ENCODE data around the gene LRRFIP1. TPM values are rescaled to one million over a fixed set of nuclear protein-coding genes. Genes with fewer than 3 reads are reported as not detected.

LRRFIP1 gene
- total and polyA plus RNA-seq, 10 of the 15 experiments (the other 5 are each of a cell fraction or from before 2014, with no cell fraction given) = 36.2 to 120 (median 74.3) TPM

DNA sequence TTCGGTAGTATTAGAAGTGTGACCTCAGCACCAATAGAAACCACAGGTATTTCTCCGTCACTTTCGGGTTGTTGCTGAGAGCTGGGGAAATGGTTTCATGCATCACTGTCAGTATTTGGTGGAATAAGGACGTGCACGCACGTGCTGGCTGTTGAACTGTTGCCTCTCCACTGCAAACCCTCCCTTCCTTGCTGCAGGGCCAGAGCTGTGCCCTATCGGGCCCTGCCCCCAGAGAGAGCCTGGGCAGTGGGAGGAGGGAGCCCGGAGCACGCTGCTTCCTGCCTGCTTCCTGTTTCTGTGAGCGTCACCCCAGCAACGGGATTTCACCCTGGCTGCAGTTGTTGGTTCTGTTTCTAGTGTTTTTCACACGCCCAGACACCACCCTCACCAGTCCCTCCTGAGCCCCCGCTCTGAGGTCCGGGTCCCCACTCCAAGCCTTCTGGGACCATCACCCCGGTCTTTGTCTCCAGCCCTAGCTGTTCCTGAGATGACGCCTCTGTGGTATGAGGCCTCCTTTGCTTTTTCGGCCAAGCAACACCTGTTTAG is 47.4 kb downstream of the LRRFIP1 start (continued):
- TF ChIP-seq E2F8 (IDR thresholded peaks at IDR 0.05; ENCODE audit: low read depth, partially characterized antibody) (no peak), NFYB (IDR thresholded peaks at IDR 0.05; ENCODE audit: insufficient read depth, low read depth, low read length) (0 out of 2 replicates have a peak, but pooled peaks have one; percentile 25), MTA2 (IDR thresholded peaks at IDR 0.05; ENCODE audit: low read depth) (peak; percentile 55; the same call in 1 of the 2 replicates), CEBPB (IDR thresholded peaks at IDR 0.05; ENCODE audit: borderline replicate concordance in 1 of 2, low read depth in 2 of 2, low read length in 2 of 2) (no peak), RBBP5 (conservative IDR thresholded peaks at IDR 0.05) (no peak), BMI1 (IDR thresholded peaks at IDR 0.05; ENCODE audit: borderline replicate concordance) (peak; percentile 92), SKIL (IDR thresholded peaks at IDR 0.05; ENCODE audit: low read depth, poor library complexity, severe bottlenecking) (peak; percentile 30), ASH2L (IDR thresholded peaks at IDR 0.05; ENCODE audit: borderline replicate concordance, low read depth) (no peak), HDAC6 (IDR thresholded peaks at IDR 0.05; ENCODE audit: unreplicated experiment) (no peak), SUZ12 (IDR thresholded peaks at IDR 0.05; ENCODE audit: unreplicated experiment) (no peak), NFIC (IDR thresholded peaks at IDR 0.05; ENCODE audit: low read depth, low read length) (peak; percentile 36; the same call in 1 of the 2 replicates), ZBTB4 (CRISPR knock-in tag; IDR thresholded peaks at IDR 0.05) (no peak), ZNF274 (IDR thresholded peaks at IDR 0.05; ENCODE audit: insufficient read depth, insufficient read length) (no peak), POLR2AphosphoS5 (IDR thresholded peaks at IDR 0.05; ENCODE audit: low read length) (no peak), BRCA1 (IDR thresholded peaks at IDR 0.05; ENCODE audit: low read depth, low read length) (no peak), ZNF217 (IDR thresholded peaks at IDR 0.05) (0 out of 2 replicates have a peak, but pooled peaks have one; percentile 27), CBX5 (IDR thresholded peaks at IDR 0.05; ENCODE audit: low read depth) (no peak)
- TF ChIP-seq, protein P1, sequence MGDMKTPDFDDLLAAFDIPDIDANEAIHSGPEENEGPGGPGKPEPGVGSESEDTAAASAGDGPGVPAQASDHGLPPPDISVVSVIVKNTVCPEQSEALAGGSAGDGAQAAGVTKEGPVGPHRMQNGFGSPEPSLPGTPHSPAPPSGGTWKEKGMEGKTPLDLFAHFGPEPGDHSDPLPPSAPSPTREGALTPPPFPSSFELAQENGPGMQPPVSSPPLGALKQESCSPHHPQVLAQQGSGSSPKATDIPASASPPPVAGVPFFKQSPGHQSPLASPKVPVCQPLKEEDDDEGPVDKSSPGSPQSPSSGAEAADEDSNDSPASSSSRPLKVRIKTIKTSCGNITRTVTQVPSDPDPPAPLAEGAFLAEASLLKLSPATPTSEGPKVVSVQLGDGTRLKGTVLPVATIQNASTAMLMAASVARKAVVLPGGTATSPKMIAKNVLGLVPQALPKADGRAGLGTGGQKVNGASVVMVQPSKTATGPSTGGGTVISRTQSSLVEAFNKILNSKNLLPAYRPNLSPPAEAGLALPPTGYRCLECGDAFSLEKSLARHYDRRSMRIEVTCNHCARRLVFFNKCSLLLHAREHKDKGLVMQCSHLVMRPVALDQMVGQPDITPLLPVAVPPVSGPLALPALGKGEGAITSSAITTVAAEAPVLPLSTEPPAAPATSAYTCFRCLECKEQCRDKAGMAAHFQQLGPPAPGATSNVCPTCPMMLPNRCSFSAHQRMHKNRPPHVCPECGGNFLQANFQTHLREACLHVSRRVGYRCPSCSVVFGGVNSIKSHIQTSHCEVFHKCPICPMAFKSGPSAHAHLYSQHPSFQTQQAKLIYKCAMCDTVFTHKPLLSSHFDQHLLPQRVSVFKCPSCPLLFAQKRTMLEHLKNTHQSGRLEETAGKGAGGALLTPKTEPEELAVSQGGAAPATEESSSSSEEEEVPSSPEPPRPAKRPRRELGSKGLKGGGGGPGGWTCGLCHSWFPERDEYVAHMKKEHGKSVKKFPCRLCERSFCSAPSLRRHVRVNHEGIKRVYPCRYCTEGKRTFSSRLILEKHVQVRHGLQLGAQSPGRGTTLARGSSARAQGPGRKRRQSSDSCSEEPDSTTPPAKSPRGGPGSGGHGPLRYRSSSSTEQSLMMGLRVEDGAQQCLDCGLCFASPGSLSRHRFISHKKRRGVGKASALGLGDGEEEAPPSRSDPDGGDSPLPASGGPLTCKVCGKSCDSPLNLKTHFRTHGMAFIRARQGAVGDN (IDR thresholded peaks at IDR 0.05) = no peak

Measured in GM12878 (cell line).